DOHH2 (cell line): ENCODE measurements around the gene CARHSP1.

Experiments
- H3F3A ChIP-seq: fragments of 200-600 bp; sonication (generic), shearing (Covaris generic); 2 replicates; pipeline ENCODE4 v1.6.0; 2016; ENCODE audit warnings: antibody characterized with exemption, mild to moderate bottlenecking; ENCODE audit not compliant: control insufficient read depth, insufficient read depth
- H3K27ac ChIP-seq: fragments of 200-600 bp; sonication (generic); 2 replicates; pipeline ENCODE4 v1.5.1; 2014; ENCODE audit warnings: low read depth, mild to moderate bottlenecking, low read length, moderate library complexity
- H3K27me3 ChIP-seq: fragments of 200-600 bp; sonication (generic); 2 replicates; pipeline ENCODE4 v1.6.1; 2014; ENCODE audit warnings: mild to moderate bottlenecking, low read length, mixed read lengths; ENCODE audit not compliant: control insufficient read depth
- H3K36me3 ChIP-seq: fragments of 200-600 bp; sonication (generic); 2 replicates; pipeline ENCODE4 v1.6.1; 2014; ENCODE audit warnings: mild to moderate bottlenecking, low read length, moderate library complexity, mixed read lengths; ENCODE audit not compliant: control insufficient read depth
- H3K4me1 ChIP-seq: fragments of 200-600 bp; sonication (generic); 2 replicates; pipeline ENCODE4 v1.6.1; 2014; ENCODE audit warnings: mild to moderate bottlenecking, low read length, mixed read lengths; ENCODE audit not compliant: control insufficient read depth
- H3K4me2 ChIP-seq: fragments of 200-600 bp; sonication (generic); 2 replicates; pipeline ENCODE4 v1.6.0; 2014; ENCODE audit warnings: mild to moderate bottlenecking, low read length, moderate library complexity
- H3K4me3 ChIP-seq: fragments of 200-600 bp; sonication (generic); 2 replicates; pipeline ENCODE4 v1.5.1; 2014; ENCODE audit warnings: mild to moderate bottlenecking, low read length, mixed read lengths
- H3K79me2 ChIP-seq: fragments of 200-600 bp; sonication (generic); 2 replicates; pipeline ENCODE4 v1.6.1; 2014; ENCODE audit warnings: mild to moderate bottlenecking, low read length, mixed read lengths; ENCODE audit not compliant: control insufficient read depth
- H3K9me2 ChIP-seq: fragments of 200-600 bp; sonication (generic); replicated peaks from 2 replicates; pipeline ENCODE4 v1.6.1; 2014; ENCODE audit warnings: mild to moderate bottlenecking, low read length, mixed read lengths; ENCODE audit not compliant: control insufficient read depth
- H3K9me3 ChIP-seq: fragments of 200-600 bp; sonication (generic); 2 replicates; pipeline ENCODE4 v1.6.1; 2014; ENCODE audit warnings: antibody characterized with exemption, low read length, mixed read lengths; ENCODE audit not compliant: control insufficient read depth, insufficient read depth
- H4K20me1 ChIP-seq: fragments of 200-600 bp; sonication (generic); 2 replicates; pipeline ENCODE4 v1.6.0; 2014; ENCODE audit warnings: low read depth, mild to moderate bottlenecking, antibody characterized with exemption, low read length, moderate library complexity; ENCODE audit not compliant: control insufficient read depth, insufficient read depth
- CTCF ChIP-seq: fragments of 200-600 bp; sonication (generic); IDR thresholded peaks from one replicate; pipeline ENCODE4 v1.5.1; 2014; ENCODE audit warnings: antibody characterized with exemption, mild to moderate bottlenecking, low read depth, low read length; ENCODE audit not compliant: poor library complexity, severe bottlenecking
- EZH2phosphoT487 ChIP-seq: fragments of 200-600 bp; sonication (generic); IDR thresholded peaks from 2 replicates; pipeline ENCODE4 v1.6.1; 2017; ENCODE audit warnings: borderline replicate concordance, mild to moderate bottlenecking, antibody characterized with exemption, low read length, moderate library complexity, mixed read lengths

The CARHSP1 gene

GRCh38 chr16:8853150-8853549, 15.7 kb downstream of the CARHSP1 start:
- peaks cover 3% of the 10 kb centered on the region for H3K79me2 ChIP-seq
- no peaks in the 10 kb centered on the region; the same call in 1 of the 2 replicates for H4K20me1 ChIP-seq
- H3K36me3 ChIP-seq = peaks cover 86% of the 10 kb centered on the region
- TF ChIP-seq EZH2phosphoT487 (no peak), CTCF (no peak)
- H3K4me2 ChIP-seq = no peak overlapping the region
- peaks cover 4% of the 10 kb centered on the region; the same call in 1 of the 2 replicates for H3F3A ChIP-seq
- H3K27ac ChIP-seq = no peak overlapping the region
- no peaks in the 10 kb centered on the region for H3K27me3 ChIP-seq
- no peaks in the 10 kb centered on the region for H3K9me2 ChIP-seq
- H3K4me1 ChIP-seq = no peaks in the 10 kb centered on the region
- H3K4me3 ChIP-seq = no peak overlapping the region
- H3K9me3 ChIP-seq = no peaks in the 10 kb centered on the region

- no peak overlapping the region for H3K27ac ChIP-seq
- H3F3A ChIP-seq = peaks cover 4% of the 10 kb centered on the region; the same call in 1 of the 2 replicates
These were observed 16.3 kb downstream of the CARHSP1 start for GRCh38 chr16:8852534-8852933.

GRCh38 chr16:8851761-8852403, 16.9 kb downstream of the CARHSP1 start:
- H3K27ac ChIP-seq = no peak overlapping the region
- H3K79me2 ChIP-seq = peaks cover 4% of the 10 kb centered on the region; the same call in 1 of the 2 replicates
- H3K4me2 ChIP-seq = no peak overlapping the region
- no peaks in the 10 kb centered on the region for H3K9me2 ChIP-seq
- no peak overlapping the region for H3K4me3 ChIP-seq
- H3F3A ChIP-seq = peaks cover 4% of the 10 kb centered on the region; the same call in 1 of the 2 replicates
- no peaks in the 10 kb centered on the region for H3K4me1 ChIP-seq
- no peaks in the 10 kb centered on the region; the same call in 1 of the 2 replicates for H4K20me1 ChIP-seq
- peaks cover 95% of the 10 kb centered on the region for H3K36me3 ChIP-seq
- no peak for TF ChIP-seq EZH2phosphoT487
- no peaks in the 10 kb centered on the region for H3K27me3 ChIP-seq
- H3K9me3 ChIP-seq = no peaks in the 10 kb centered on the region

More at GRCh38 chr16:8852534-8852933, 16.3 kb downstream of the CARHSP1 start:
- H3K4me2 ChIP-seq = no peak overlapping the region
- H3K79me2 ChIP-seq = no peaks in the 10 kb centered on the region
- no peak for TF ChIP-seq EZH2phosphoT487
- no peak for TF ChIP-seq CTCF
- H4K20me1 ChIP-seq = no peaks in the 10 kb centered on the region; the same call in 1 of the 2 replicates
- no peaks in the 10 kb centered on the region for H3K27me3 ChIP-seq
- H3K4me1 ChIP-seq = no peaks in the 10 kb centered on the region
- no peaks in the 10 kb centered on the region for H3K9me3 ChIP-seq
- peaks cover 89% of the 10 kb centered on the region for H3K36me3 ChIP-seq
- no peak overlapping the region for H3K4me3 ChIP-seq
- no peaks in the 10 kb centered on the region for H3K9me2 ChIP-seq

GRCh38 chr16:8850279-8850885, 18.4 kb downstream of the CARHSP1 start:
- H3K4me1 ChIP-seq = no peaks in the 10 kb centered on the region
- peaks cover 90% of the 10 kb centered on the region for H3K36me3 ChIP-seq
- no peak overlapping the region for H3K27ac ChIP-seq
- TF ChIP-seq EZH2phosphoT487 = no peak
- TF ChIP-seq CTCF = no peak
- H3K79me2 ChIP-seq = peaks cover 13% of the 10 kb centered on the region
- H3K4me2 ChIP-seq = no peak overlapping the region
- H3K4me3 ChIP-seq = no peak overlapping the region
- no peaks in the 10 kb centered on the region for H3K27me3 ChIP-seq
- no peaks in the 10 kb centered on the region; the same call in 1 of the 2 replicates for H4K20me1 ChIP-seq
- H3K9me2 ChIP-seq = no peaks in the 10 kb centered on the region
- H3K9me3 ChIP-seq = no peaks in the 10 kb centered on the region
- peaks cover 4% of the 10 kb centered on the region; the same call in 1 of the 2 replicates for H3F3A ChIP-seq
